HG02610 (cell line): Measurements from ENCODE around the gene CPVL.

Experiments
- ATAC-seq: cut with Tn5 transposase; IDR thresholded peaks from one replicate; pipeline ENCODE4 v1.9.1; 2021; ENCODE audit warnings: mild to moderate bottlenecking, moderate library complexity; ENCODE audit not compliant: unreplicated experiment

Gene CPVL

DNA sequence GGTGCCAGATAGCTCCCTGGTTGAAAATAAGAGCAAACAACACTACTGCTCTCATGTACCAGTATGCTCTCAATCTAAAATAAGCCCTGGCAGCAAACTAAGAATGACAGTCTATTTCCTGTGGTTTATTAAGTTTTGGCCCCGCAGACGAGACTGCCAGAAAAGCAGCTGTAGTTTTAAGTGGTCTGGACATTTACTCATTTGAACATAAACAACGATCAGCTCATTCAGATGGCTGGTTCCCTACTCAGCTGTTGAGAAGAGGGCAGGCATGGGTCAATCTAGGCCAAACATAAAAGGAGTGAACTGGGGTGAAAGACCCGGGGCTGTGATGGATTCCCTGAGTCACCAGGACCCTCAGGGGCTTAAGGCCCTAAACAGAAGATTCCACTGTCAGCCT, 192.7 kb downstream of the CPVL start:
- ATAC-seq = no peak
